H1 (cell line): Measurements from ENCODE around the gene RERE. TPM values are rescaled to one million over a fixed set of nuclear protein-coding genes. Genes with fewer than 3 reads are reported as not detected.

Experiments
- HDAC2 ChIP-seq, 2 experiments: fragments of 300-600 bp in 1 of 2; sonication (generic) in 1 of 2; IDR thresholded peaks; 2 replicates each; pipeline ENCODE4 v1.6.1; 2011 to 2012; ENCODE audit warnings: low read depth in 2 of 2, low read length in 2 of 2, mild to moderate bottlenecking in 2 of 2, moderate library complexity in 2 of 2, borderline replicate concordance in 1 of 2, inconsistent platforms in 1 of 2
- POLR2AphosphoS5 ChIP-seq: IDR thresholded peaks from 2 replicates; pipeline ENCODE4 v1.6.1; 2011; ENCODE audit warnings: low read depth, low read length
- polyA plus RNA-seq, 7 experiments: library from polyadenylated mRNA; depleted of rRNA in 3 of 7; stranded (reverse) in 5 of 7; unstranded in 2 of 7; fragments of >200 nt in 5 of 7; fragments of 200-250 nt in 2 of 7; gene quantifications; 1 replicate in 5 of 7; 2 replicates in 1 of 7; 4 replicates in 1 of 7; pipeline versions ENCODE4 v1.2.1 to v1.2.3, GENCODE V29; 2011 to 2013; ENCODE audit warnings: missing spikeins in 2 of 7, mixed read lengths in 2 of 7
- total RNA-seq: library from RNA; stranded (reverse); fragmentation: NEBNext Ultra II Directional; extraction: Animal tissue kit (Norgen Biotek cat#: 25700); gene quantifications from 2 replicates; pipeline ENCODE4 v1.2.1, GENCODE V29; 2021

The RERE gene
- total and polyA plus RNA-seq, 2 of the 8 experiments (the other 6 are each of a cell fraction or from before 2014, with no cell fraction given) = 15.3 to 142 TPM

DNA sequence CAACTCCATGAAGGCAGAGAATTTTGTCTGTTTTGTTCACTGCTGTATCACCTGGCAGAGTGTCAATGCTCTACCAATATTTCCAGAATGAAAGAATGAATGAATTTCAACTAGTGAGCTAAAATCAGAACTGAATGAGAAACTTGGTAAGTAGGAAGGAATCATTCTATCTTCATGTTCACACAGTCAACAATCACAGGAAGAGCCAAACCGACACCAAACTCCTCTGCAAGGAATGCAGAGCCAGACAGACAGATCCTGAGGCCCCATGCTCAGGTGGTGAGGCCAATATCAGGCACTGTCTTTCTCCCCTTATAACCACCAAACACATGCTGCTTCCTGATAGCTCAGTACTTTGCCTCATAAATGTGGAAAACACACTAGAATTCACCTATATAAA lies 360.4 kb downstream of the RERE start (continued):
- TF ChIP-seq POLR2AphosphoS5 (no peak), HDAC2 (IDR thresholded peaks at IDR 0.05; ENCODE audit: borderline replicate concordance in 1 of 2, low read depth in 2 of 2, low read length in 2 of 2) (no peak)
- TF ChIP-seq, all 59 proteins: peak for 0
